Measurements from ENCODE around the gene MOCS3.
A peak's percentile ranks its signal among the peaks of the same experiment; 100 is the strongest.

The MOCS3 gene, protein sequence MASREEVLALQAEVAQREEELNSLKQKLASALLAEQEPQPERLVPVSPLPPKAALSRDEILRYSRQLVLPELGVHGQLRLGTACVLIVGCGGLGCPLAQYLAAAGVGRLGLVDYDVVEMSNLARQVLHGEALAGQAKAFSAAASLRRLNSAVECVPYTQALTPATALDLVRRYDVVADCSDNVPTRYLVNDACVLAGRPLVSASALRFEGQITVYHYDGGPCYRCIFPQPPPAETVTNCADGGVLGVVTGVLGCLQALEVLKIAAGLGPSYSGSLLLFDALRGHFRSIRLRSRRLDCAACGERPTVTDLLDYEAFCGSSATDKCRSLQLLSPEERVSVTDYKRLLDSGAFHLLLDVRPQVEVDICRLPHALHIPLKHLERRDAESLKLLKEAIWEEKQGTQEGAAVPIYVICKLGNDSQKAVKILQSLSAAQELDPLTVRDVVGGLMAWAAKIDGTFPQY

DNA sequence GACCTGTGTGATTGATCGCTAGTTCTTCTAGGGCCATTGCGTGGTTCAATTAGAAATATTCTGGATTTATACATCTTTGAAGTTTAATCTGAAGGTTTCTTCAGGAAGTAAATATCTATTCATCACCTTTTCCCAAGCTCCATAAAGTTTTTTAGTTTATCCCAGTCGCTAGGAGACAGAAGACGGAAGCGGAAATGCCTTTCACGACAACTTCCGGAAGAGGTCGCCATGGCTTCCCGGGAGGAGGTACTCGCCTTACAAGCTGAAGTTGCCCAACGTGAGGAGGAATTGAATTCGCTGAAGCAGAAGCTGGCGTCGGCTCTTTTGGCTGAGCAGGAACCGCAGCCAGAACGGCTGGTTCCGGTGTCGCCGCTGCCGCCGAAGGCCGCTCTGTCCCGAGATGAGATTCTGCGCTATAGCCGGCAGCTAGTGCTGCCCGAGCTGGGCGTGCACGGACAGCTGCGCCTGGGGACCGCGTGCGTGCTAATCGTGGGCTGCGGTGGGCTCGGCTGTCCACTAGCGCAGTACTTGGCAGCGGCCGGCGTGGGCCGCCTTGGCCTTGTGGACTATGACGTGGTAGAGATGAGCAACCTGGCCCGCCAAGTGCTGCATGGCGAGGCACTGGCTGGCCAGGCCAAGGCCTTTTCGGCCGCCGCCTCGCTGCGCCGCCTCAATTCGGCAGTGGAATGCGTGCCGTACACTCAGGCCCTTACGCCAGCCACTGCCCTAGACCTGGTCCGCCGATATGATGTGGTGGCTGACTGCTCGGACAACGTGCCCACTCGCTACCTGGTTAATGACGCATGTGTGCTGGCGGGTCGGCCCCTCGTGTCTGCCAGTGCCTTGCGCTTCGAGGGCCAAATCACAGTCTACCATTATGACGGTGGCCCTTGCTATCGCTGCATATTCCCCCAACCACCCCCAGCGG lies at the start of gene MOCS3:
Gene MOCS3 (plus strand): TSS at position 204 of the 928 bp plus-strand sequence. CDS start 25 bp downstream, at position 229.
- H3K4me1 ChIP-seq (ENCODE audit: insufficient read depth, low read length), result peaks cover 9% of the 10 kb centered on the region; the same call in 1 of the 2 replicates
- no peaks in the 10 kb centered on the region for H3K9me3 ChIP-seq (ENCODE audit: insufficient read depth, low read depth, low read length)
- H3K36me3 ChIP-seq (ENCODE audit: insufficient read depth, low read depth, low read length), result peaks cover 25% of the 10 kb centered on the region
- peak within 1 kb of the TSS; percentile 92 for H3K4me3 ChIP-seq (ENCODE audit: low read length)
- peak within 1 kb of the TSS; percentile 99 for H3K27ac ChIP-seq (ENCODE audit: low read length)
- peak within 1 kb of the TSS; percentile 99 for H3K9ac ChIP-seq (ENCODE audit: low read depth, low read length)
- no peaks in the 10 kb centered on the region for H3K27me3 ChIP-seq (ENCODE audit: insufficient read depth, low read length)

DNA sequence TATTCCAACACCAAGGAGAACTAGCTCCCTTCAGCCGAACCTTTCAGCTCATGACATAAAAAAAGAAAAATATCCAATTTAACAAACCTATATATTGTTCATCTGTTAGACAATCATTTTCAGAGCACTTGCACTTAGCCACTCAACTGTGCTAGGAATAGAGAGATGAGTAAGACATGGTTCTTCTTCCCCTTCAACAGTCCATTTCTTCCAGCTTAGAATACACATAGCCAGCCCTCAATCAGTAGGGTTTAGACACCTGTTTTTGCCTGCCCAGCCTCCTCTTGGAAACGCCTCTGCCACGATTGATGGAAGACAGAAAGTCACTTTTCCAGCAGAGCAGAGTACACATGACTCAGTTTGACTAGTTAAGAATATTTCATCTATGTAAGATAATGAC lies 49.2 kb upstream of the MOCS3 start:
- Histone ChIP-seq H3K9ac (ENCODE audit: low read depth, low read length) (no peak overlapping the region), H3K9me3 (ENCODE audit: insufficient read depth, low read depth, low read length) (no peaks in the 10 kb centered on the region), H3K4me3 (ENCODE audit: low read length) (no peak overlapping the region), H3K4me1 (ENCODE audit: insufficient read depth, low read length) (peaks cover 11% of the 10 kb centered on the region), H3K27ac (ENCODE audit: low read length) (no peak overlapping the region), H3K27me3 (ENCODE audit: insufficient read depth, low read length) (no peaks in the 10 kb centered on the region), H3K36me3 (ENCODE audit: insufficient read depth, low read depth, low read length) (peaks cover 56% of the 10 kb centered on the region)

DNA sequence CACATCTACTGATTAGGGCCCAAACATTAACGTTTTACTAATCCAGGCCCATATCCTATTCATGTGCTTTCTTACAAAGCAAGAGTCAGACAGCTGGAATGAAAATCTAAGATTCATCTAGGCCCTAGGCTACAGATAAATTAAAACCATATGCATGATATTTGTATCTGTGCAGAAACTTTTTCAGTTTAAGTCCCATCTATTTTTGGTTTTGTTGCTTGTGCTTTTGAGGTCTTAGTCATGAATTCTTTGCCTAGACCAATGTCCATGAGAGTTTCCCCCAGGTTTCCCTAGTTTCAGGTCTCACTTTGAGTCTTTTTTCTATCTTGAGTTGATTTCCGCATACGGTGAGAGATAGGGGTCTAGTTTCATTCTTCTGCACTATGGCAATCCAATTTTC lies 47.6 kb upstream of the MOCS3 start:
- Histone ChIP-seq H3K4me3 (ENCODE audit: low read length) (no peak overlapping the region), H3K4me1 (ENCODE audit: insufficient read depth, low read length) (peaks cover 19% of the 10 kb centered on the region), H3K27me3 (ENCODE audit: insufficient read depth, low read length) (no peaks in the 10 kb centered on the region), H3K27ac (ENCODE audit: low read length) (no peak overlapping the region), H3K36me3 (ENCODE audit: insufficient read depth, low read depth, low read length) (peaks cover 64% of the 10 kb centered on the region), H3K9me3 (ENCODE audit: insufficient read depth, low read depth, low read length) (no peaks in the 10 kb centered on the region), H3K9ac (ENCODE audit: low read depth, low read length) (no peak overlapping the region)

DNA sequence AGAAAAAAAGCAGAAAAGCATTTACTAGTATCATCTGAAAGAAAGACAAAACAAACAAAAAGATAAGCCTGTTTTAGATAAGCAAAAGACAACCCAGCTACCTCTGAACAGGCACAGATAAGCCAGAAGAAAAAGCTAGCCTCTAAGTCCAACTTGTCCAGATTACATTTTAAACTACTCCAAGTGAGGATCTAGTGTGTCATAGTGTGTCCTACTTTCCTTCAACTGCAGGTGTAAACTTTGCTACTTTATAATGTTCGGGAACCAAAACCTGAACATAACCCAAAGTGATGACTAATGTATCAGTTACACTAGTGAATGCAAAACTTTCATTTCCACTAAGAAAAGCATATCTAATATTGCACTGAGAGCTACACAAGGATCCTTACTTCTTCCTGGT lies 46.9 kb upstream of the MOCS3 start:
- Histone ChIP-seq H3K27ac (ENCODE audit: low read length) (no peak overlapping the region), H3K9ac (ENCODE audit: low read depth, low read length) (no peak overlapping the region), H3K36me3 (ENCODE audit: insufficient read depth, low read depth, low read length) (peaks cover 65% of the 10 kb centered on the region), H3K4me1 (ENCODE audit: insufficient read depth, low read length) (peaks cover 22% of the 10 kb centered on the region), H3K4me3 (ENCODE audit: low read length) (no peak overlapping the region), H3K27me3 (ENCODE audit: insufficient read depth, low read length) (no peaks in the 10 kb centered on the region), H3K9me3 (ENCODE audit: insufficient read depth, low read depth, low read length) (no peaks in the 10 kb centered on the region)

DNA sequence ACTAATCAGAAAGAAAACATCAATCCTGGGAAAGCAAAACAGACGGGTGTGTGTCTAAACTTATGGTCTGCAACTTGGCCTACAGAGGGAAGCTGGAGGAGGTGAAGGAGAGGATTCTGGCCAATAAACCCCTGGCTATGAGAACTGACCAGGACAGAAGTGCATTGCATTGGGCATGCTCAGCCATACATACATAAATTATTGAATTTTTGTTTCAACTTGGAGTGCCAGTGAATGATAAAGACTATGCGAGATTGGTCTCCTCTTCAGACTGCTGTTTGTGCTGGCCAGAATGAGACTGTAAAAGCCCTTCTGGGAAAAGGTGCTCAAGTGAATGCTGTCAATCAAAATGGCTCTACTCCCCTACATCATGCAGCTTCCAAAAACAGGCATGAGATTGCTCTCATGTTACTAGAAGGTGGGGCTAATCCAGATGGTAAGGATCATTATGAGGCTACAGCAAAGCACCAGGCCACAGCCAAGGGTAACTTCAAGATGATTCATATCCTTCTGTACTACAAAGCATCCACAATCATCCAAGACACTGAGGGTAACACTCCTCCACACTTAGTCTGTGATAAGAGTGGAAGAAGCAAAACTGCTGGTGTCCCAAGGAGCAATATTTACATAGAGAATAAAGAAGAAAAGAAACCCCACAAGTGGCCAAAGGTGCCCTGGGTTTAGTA lies 44.8 kb upstream of the MOCS3 start:
- Histone ChIP-seq H3K4me1 (ENCODE audit: insufficient read depth, low read length) (peaks cover 22% of the 10 kb centered on the region), H3K36me3 (ENCODE audit: insufficient read depth, low read depth, low read length) (peaks cover 76% of the 10 kb centered on the region), H3K27me3 (ENCODE audit: insufficient read depth, low read length) (no peaks in the 10 kb centered on the region)

DNA sequence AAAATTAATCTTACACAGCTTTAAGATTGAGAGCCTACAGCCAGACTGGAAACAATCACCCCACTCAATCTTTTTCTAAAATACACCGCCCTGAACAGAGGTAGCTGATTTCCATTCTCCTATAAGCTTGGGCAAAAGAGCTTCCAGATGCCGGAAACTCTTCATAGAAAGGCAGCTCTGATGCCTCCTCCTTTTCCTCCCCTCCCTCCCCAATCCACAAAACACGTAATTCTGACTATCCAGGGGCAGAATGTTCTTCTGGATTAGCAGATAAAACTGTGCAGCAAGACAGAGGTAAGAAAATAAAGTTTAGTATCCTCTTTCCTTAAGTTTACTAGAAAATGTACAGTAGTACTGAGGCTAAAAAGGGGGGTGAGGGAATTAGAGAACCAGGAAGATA lies 43.2 kb upstream of the MOCS3 start:
- H3K4me1 ChIP-seq (ENCODE audit: insufficient read depth, low read length), result peaks cover 22% of the 10 kb centered on the region

More for the DNA sequence above, 44.8 kb upstream of the MOCS3 start:
- Histone ChIP-seq H3K9ac (ENCODE audit: low read depth, low read length) (no peak overlapping the region), H3K9me3 (ENCODE audit: insufficient read depth, low read depth, low read length) (no peaks in the 10 kb centered on the region), H3K27ac (ENCODE audit: low read length) (no peak overlapping the region), H3K4me3 (ENCODE audit: low read length) (no peak overlapping the region)

DNA sequence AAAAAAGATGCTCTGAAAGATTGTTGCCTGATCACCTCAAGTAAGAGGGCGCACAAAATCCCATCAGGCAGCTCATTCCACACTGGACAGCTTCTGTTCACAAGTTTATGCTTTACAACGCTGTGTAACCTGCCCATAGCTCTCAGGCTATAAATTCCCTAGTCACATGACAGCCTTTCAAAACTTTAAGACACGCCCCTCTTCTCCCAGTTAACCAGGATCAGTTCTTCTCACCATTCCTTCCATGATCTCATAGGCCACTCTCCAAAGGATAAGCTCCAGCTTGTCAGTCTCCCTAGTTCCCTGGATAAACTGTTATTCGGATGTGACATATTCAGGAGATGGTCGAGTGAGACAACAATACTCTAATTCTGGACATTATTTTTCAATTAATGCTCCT lies 42.4 kb upstream of the MOCS3 start:
- Histone ChIP-seq H3K4me1 (ENCODE audit: insufficient read depth, low read length) (peaks cover 22% of the 10 kb centered on the region), H3K27ac (ENCODE audit: low read length) (no peak overlapping the region), H3K27me3 (ENCODE audit: insufficient read depth, low read length) (no peaks in the 10 kb centered on the region), H3K36me3 (ENCODE audit: insufficient read depth, low read depth, low read length) (peaks cover 73% of the 10 kb centered on the region), H3K9ac (ENCODE audit: low read depth, low read length) (no peak overlapping the region), H3K9me3 (ENCODE audit: insufficient read depth, low read depth, low read length) (no peaks in the 10 kb centered on the region), H3K4me3 (ENCODE audit: low read length) (no peak overlapping the region)

More for the DNA sequence above, 43.2 kb upstream of the MOCS3 start:
- Histone ChIP-seq H3K36me3 (ENCODE audit: insufficient read depth, low read depth, low read length) (peaks cover 72% of the 10 kb centered on the region), H3K27me3 (ENCODE audit: insufficient read depth, low read length) (no peaks in the 10 kb centered on the region), H3K9me3 (ENCODE audit: insufficient read depth, low read depth, low read length) (no peaks in the 10 kb centered on the region), H3K4me3 (ENCODE audit: low read length) (no peak overlapping the region), H3K9ac (ENCODE audit: low read depth, low read length) (no peak overlapping the region), H3K27ac (ENCODE audit: low read length) (no peak overlapping the region)

DNA sequence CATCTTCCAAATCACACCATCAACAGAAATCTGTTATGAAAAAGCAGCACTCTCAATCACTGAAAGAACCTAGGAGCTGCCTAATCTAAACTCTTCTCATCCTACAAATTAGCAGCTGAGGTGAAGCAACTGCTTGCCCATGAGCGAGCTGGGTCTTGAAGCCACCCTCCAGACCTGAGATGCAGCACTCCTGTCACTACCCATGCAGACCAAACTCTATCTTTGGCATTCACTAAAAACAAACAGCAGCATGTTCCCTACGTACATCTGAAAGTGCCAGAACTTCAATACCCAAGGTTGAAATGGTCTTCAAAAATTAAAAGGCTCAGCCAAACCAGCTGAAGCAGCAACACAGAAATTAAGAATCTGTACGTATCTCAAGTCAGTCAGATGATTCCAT lies 41.7 kb upstream of the MOCS3 start:
- H3K36me3 ChIP-seq (ENCODE audit: insufficient read depth, low read depth, low read length), result peaks cover 70% of the 10 kb centered on the region
- H3K4me1 ChIP-seq (ENCODE audit: insufficient read depth, low read length), result peaks cover 22% of the 10 kb centered on the region

DNA sequence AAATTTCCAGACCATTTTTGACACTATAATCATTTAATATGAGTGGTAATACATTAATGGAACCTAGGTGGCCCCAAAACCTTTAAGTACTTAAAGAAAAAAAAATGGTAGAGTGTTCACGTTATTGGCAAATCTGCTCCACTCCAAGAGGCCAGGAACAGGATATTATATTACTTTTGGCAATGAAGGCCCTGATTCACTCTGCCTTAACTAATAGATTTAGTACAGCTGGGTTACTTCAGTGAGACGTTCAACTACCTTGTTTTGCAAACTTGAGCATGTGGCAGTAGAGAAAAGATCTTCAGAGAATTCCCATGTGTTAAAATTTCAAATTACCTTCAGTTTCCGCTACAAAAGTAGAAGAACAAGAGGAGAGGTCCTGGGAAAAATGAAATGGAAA lies 40.2 kb upstream of the MOCS3 start:
- Histone ChIP-seq H3K27me3 (ENCODE audit: insufficient read depth, low read length) (no peaks in the 10 kb centered on the region), H3K4me3 (ENCODE audit: low read length) (no peak overlapping the region), H3K9ac (ENCODE audit: low read depth, low read length) (no peak overlapping the region), H3K9me3 (ENCODE audit: insufficient read depth, low read depth, low read length) (no peaks in the 10 kb centered on the region), H3K4me1 (ENCODE audit: insufficient read depth, low read length) (peaks cover 23% of the 10 kb centered on the region), H3K27ac (ENCODE audit: low read length) (no peak overlapping the region), H3K36me3 (ENCODE audit: insufficient read depth, low read depth, low read length) (peaks cover 72% of the 10 kb centered on the region)

More for the DNA sequence above, 41.7 kb upstream of the MOCS3 start:
- H3K27ac ChIP-seq (ENCODE audit: low read length), result no peak overlapping the region
- no peaks in the 10 kb centered on the region for H3K27me3 ChIP-seq (ENCODE audit: insufficient read depth, low read length)
- no peak overlapping the region for H3K9ac ChIP-seq (ENCODE audit: low read depth, low read length)
- H3K9me3 ChIP-seq (ENCODE audit: insufficient read depth, low read depth, low read length), result no peaks in the 10 kb centered on the region
- H3K4me3 ChIP-seq (ENCODE audit: low read length), result no peak overlapping the region

DNA sequence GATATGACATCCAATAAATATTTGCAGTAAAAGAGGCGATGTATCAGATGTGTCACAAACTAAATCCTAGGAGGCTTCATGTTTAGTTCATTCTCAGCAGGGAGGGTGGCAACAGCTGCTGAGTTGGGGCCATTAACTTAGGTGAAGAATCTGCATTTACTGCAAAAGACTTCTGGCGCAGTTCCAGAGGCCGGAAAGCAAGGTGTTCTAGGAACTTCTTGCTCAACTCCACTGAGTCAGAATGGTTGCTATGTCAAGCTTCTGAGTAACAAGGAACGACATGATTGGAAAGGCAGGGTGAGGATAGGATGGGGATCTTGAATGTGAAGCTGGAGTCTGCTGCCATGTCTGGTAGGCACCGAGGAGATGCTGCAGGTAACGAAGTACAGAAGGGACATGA lies 39.1 kb upstream of the MOCS3 start:
- Histone ChIP-seq H3K4me1 (ENCODE audit: insufficient read depth, low read length) (peaks cover 14% of the 10 kb centered on the region; the same call in 1 of the 2 replicates), H3K9ac (ENCODE audit: low read depth, low read length) (no peak overlapping the region), H3K4me3 (ENCODE audit: low read length) (no peak overlapping the region), H3K36me3 (ENCODE audit: insufficient read depth, low read depth, low read length) (peaks cover 73% of the 10 kb centered on the region), H3K27ac (ENCODE audit: low read length) (no peak overlapping the region), H3K9me3 (ENCODE audit: insufficient read depth, low read depth, low read length) (no peaks in the 10 kb centered on the region), H3K27me3 (ENCODE audit: insufficient read depth, low read length) (no peaks in the 10 kb centered on the region)

DNA sequence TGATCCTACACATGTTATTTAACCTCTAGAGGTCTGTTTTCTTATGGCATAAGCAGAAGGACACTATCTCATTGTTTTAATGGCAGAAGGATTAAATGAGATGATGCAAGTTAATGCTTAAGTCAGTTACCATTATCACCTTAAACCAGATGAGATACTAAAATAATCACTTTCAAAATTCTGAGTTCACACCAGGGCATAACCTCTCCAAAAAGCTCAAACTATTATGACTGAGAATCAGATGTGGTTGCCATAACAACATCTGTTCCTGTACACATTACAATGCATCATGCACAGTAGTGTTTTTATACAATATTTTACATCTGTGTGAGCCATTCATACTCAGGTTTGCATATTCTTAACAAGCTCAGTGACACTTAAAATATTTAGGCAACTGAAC lies 37.6 kb upstream of the MOCS3 start:
- Histone ChIP-seq H3K9me3 (ENCODE audit: insufficient read depth, low read depth, low read length) (no peaks in the 10 kb centered on the region), H3K4me1 (ENCODE audit: insufficient read depth, low read length) (peaks cover 8% of the 10 kb centered on the region; the same call in 1 of the 2 replicates), H3K36me3 (ENCODE audit: insufficient read depth, low read depth, low read length) (peaks cover 79% of the 10 kb centered on the region), H3K27ac (ENCODE audit: low read length) (no peak overlapping the region), H3K4me3 (ENCODE audit: low read length) (no peak overlapping the region), H3K9ac (ENCODE audit: low read depth, low read length) (no peak overlapping the region), H3K27me3 (ENCODE audit: insufficient read depth, low read length) (no peaks in the 10 kb centered on the region)

Data from iPS-20b (cell line).